Neuron (in vitro differentiated cells): ENCODE measurements around the gene CSF1.
A peak's percentile ranks its signal among the peaks of the same experiment; 100 is the strongest.
"Not testable (repeated sequence)": the region's sequence is repeated elsewhere in the genome, so short reads cannot be mapped to it uniquely, and the experiment has no call there.

Experiments
- H2AFZ ChIP-seq: one replicate; pipeline ENCODE4 v1.6.1; 2013; ENCODE audit warnings: low read depth, mild to moderate bottlenecking, inconsistent platforms, low read length, moderate library complexity
- H3K27me3 ChIP-seq: one replicate; pipeline ENCODE4 v1.6.1; 2013; ENCODE audit warnings: low read length; ENCODE audit not compliant: insufficient read depth
- H3K36me3 ChIP-seq: one replicate; pipeline ENCODE4 v1.6.1; 2013; ENCODE audit warnings: low read length; ENCODE audit not compliant: insufficient read depth
- H3K4me1 ChIP-seq: one replicate; pipeline ENCODE4 v1.6.1; 2013; ENCODE audit warnings: low read length; ENCODE audit not compliant: insufficient read depth
- H3K4me3 ChIP-seq: 2 replicates; pipeline ENCODE4 v1.5.1; 2013; ENCODE audit warnings: mild to moderate bottlenecking, low read length, moderate library complexity
- H3K9me3 ChIP-seq: one replicate; pipeline ENCODE4 v1.6.1; 2013; ENCODE audit warnings: low read length

The CSF1 gene

GRCh38 chr1:109912214-109912861 lies 1.7 kb downstream of the CSF1 start:
- Histone ChIP-seq H3K4me3 (peak overlapping the region; percentile 77), H3K4me1 (peaks cover 26% of the 10 kb centered on the region), H3K27me3 (no peaks in the 10 kb centered on the region), H2AFZ (no peak overlapping the region), H3K36me3 (peaks cover 30% of the 10 kb centered on the region), H3K9me3 (no peaks in the 10 kb centered on the region)

- no peak overlapping the region for H2AFZ ChIP-seq
Measured at GRCh38 chr1:109912873-109913272, 2.2 kb downstream of the CSF1 start.

DNA sequence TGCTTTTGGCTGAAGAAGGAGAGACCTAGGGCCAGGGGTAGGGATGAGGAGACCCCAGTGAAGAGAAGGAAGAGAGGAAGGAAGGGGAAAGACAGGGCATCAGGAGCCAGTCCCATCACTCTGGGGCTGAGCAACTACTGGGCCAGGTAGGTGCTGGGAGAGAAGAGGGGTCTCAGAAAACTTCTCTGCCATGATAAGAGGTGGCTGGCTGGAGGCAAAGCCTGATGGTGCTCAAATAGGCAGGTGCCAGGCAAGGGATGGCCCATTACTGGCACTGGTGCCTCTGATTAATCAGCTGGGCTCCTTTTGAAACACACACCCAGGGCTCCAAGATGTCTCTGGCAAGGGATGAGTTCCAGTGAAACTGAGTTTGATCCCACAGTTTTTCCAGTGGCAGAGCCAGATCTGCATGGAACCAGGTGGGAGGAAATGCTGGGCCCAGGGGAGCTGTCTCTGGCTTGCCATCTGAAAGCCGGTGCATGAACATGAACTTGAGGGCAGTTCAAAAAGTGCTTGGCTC lies 2.8 kb downstream of the CSF1 start:
- Histone ChIP-seq H3K9me3 (no peaks in the 10 kb centered on the region), H3K4me3 (no peak overlapping the region), H3K36me3 (peaks cover 41% of the 10 kb centered on the region), H3K27me3 (no peaks in the 10 kb centered on the region), H2AFZ (no peak overlapping the region), H3K4me1 (peaks cover 26% of the 10 kb centered on the region)

More at GRCh38 chr1:109912873-109913272, 2.2 kb downstream of the CSF1 start:
- H3K4me3 ChIP-seq = no peak overlapping the region
- peaks cover 36% of the 10 kb centered on the region for H3K36me3 ChIP-seq
- H3K27me3 ChIP-seq = no peaks in the 10 kb centered on the region
- H3K9me3 ChIP-seq = no peaks in the 10 kb centered on the region
- H3K4me1 ChIP-seq = peaks cover 26% of the 10 kb centered on the region

- no peak overlapping the region for H2AFZ ChIP-seq
- H3K9me3 ChIP-seq = no peaks in the 10 kb centered on the region
- peaks cover 53% of the 10 kb centered on the region for H3K36me3 ChIP-seq
- peaks cover 21% of the 10 kb centered on the region for H3K4me1 ChIP-seq
- H3K4me3 ChIP-seq = no peak overlapping the region
- H3K27me3 ChIP-seq = no peaks in the 10 kb centered on the region
Measured at GRCh38 chr1:109914587-109915240, 4.1 kb downstream of the CSF1 start.

DNA sequence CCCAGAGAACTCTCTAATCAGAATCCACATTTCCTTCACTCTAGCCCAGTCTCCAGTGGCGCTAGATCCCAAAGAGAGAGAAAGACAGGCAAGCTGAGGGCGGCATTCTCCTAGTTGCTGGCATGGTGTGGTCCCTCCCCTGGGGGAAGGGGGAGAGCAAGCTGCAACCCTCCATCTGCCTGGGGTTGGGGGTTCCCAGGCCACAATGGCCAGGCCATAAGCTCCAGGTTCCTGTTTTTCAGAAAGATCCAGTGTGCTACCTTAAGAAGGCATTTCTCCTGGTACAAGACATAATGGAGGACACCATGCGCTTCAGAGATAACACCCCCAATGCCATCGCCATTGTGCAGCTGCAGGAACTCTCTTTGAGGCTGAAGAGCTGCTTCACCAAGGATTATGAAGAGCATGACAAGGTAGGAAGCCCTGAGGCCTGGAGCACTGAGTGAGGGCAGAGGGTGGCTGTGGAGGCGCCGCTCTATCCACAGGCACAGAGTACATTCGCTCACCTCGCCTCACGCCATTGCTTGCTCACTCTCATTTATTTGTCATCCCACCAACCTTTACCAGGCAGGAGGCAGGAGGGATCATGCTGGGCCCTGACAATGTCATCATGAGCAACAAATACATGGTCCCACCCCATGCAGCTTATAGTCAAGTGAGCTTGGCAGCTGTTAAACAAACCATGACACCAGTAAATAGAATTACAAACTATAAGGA lies 6.6 kb downstream of the CSF1 start:
- peaks cover 76% of the 10 kb centered on the region for H3K36me3 ChIP-seq

GRCh38 chr1:109917768-109918606 lies 7.3 kb downstream of the CSF1 start:
- peaks cover 84% of the 10 kb centered on the region for H3K36me3 ChIP-seq

More for the DNA sequence above, 6.6 kb downstream of the CSF1 start:
- no peaks in the 10 kb centered on the region for H3K27me3 ChIP-seq
- H3K4me1 ChIP-seq = peaks cover 13% of the 10 kb centered on the region
- no peak overlapping the region for H2AFZ ChIP-seq
- no peak overlapping the region for H3K4me3 ChIP-seq
- no peaks in the 10 kb centered on the region for H3K9me3 ChIP-seq

DNA sequence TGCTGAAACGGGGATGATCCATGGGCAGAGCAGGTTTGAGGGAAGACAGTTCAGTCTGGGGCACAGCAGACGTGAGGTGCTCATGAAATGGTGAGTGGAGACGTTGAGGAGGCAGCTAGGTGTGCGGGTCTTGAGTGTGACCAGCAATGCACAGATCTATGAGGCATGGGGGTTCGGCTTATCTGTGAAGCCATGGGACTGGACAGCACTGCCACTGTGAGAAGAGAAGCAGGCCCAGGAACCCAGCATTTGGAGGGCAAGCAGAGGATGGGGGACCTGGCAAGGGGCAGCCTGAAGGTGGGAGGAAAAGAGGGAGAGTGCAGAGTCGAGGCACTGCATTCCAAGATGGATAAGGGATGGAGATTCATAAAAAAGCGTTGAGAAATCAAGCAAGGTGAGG lies 8.0 kb downstream of the CSF1 start:
- Histone ChIP-seq H3K27me3 (no peaks in the 10 kb centered on the region), H3K9me3 (no peaks in the 10 kb centered on the region), H3K36me3 (peaks cover 91% of the 10 kb centered on the region), H2AFZ (no peak overlapping the region), H3K4me1 (peaks cover 4% of the 10 kb centered on the region), H3K4me3 (no peak overlapping the region)

More at GRCh38 chr1:109917768-109918606, 7.3 kb downstream of the CSF1 start:
- H3K27me3 ChIP-seq = no peaks in the 10 kb centered on the region
- H2AFZ ChIP-seq = no peak overlapping the region
- H3K4me1 ChIP-seq = peaks cover 7% of the 10 kb centered on the region
- H3K9me3 ChIP-seq = no peaks in the 10 kb centered on the region
- no peak overlapping the region for H3K4me3 ChIP-seq

- Histone ChIP-seq H3K4me3 (no peak overlapping the region), H3K36me3 (peaks cover 92% of the 10 kb centered on the region), H3K27me3 (no peaks in the 10 kb centered on the region), H2AFZ (no peak overlapping the region), H3K9me3 (no peaks in the 10 kb centered on the region), H3K4me1 (peaks cover 4% of the 10 kb centered on the region)
Measured at GRCh38 chr1:109919303-109919702, 8.7 kb downstream of the CSF1 start.

GRCh38 chr1:109920391-109920790 lies 9.7 kb downstream of the CSF1 start:
- not testable (repeated sequence) for H2AFZ ChIP-seq, H3K9me3 ChIP-seq, H3K27me3 ChIP-seq, H3K4me3 ChIP-seq, H3K4me1 ChIP-seq
- peaks cover 96% of the 10 kb centered on the region for H3K36me3 ChIP-seq

DNA sequence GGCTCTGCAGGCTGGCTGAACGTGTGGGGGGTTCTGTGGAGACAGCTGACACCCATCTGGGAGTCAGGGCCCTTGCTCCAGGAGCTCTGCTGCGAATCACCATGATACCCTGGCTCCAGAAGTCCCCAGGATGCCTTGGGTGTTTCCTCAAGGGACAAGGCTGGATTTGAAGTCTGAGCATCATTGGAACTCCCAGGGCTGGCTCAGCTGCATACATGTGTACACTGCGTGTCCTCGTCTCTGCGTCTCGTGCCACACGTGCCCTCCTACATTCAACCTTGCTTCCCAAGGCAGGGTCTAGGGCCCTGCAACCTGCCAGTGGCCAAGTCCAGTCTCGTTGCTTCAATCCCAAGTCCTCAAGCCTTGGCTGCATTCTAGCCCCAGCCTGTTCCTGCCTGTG lies 11.7 kb downstream of the CSF1 start:
- Histone ChIP-seq H3K36me3 (peaks cover 95% of the 10 kb centered on the region), H3K9me3 (peaks cover 6% of the 10 kb centered on the region), H3K4me1 (peaks cover 4% of the 10 kb centered on the region), H3K27me3 (no peaks in the 10 kb centered on the region), H2AFZ (no peak overlapping the region), H3K4me3 (no peak overlapping the region)

DNA sequence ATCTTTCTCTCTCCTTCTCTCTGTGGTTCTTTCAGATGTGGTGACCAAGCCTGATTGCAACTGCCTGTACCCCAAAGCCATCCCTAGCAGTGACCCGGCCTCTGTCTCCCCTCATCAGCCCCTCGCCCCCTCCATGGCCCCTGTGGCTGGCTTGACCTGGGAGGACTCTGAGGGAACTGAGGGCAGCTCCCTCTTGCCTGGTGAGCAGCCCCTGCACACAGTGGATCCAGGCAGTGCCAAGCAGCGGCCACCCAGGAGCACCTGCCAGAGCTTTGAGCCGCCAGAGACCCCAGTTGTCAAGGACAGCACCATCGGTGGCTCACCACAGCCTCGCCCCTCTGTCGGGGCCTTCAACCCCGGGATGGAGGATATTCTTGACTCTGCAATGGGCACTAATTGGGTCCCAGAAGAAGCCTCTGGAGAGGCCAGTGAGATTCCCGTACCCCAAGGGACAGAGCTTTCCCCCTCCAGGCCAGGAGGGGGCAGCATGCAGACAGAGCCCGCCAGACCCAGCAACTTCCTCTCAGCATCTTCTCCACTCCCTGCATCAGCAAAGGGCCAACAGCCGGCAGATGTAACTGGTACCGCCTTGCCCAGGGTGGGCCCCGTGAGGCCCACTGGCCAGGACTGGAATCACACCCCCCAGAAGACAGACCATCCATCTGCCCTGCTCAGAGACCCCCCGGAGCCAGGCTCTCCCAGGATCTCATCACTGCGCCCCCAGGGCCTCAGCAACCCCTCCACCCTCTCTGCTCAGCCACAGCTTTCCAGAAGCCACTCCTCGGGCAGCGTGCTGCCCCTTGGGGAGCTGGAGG lies 12.7 kb downstream of the CSF1 start:
- H3K4me3 ChIP-seq = no peak overlapping the region
- H2AFZ ChIP-seq = no peak overlapping the region
- no peaks in the 10 kb centered on the region for H3K27me3 ChIP-seq
- H3K36me3 ChIP-seq = peaks cover 85% of the 10 kb centered on the region
- peaks cover 6% of the 10 kb centered on the region for H3K9me3 ChIP-seq
- peaks cover 4% of the 10 kb centered on the region for H3K4me1 ChIP-seq

DNA sequence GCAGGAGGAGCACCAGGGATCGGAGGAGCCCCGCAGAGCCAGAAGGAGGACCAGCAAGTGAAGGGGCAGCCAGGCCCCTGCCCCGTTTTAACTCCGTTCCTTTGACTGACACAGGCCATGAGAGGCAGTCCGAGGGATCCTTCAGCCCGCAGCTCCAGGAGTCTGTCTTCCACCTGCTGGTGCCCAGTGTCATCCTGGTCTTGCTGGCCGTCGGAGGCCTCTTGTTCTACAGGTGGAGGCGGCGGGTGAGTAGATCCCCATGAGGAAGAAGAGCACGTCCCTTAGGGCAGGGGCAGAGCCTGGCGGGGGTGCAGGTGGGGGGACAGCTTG lies 13.3 kb downstream of the CSF1 start:
- H2AFZ ChIP-seq = no peak overlapping the region
- no peaks in the 10 kb centered on the region for H3K27me3 ChIP-seq
- peaks cover 4% of the 10 kb centered on the region for H3K4me1 ChIP-seq
- peaks cover 6% of the 10 kb centered on the region for H3K9me3 ChIP-seq
- H3K4me3 ChIP-seq = no peak overlapping the region
- H3K36me3 ChIP-seq = peaks cover 84% of the 10 kb centered on the region
